ENCODE measurements around the gene PRKCA. TPM values are rescaled to one million over a fixed set of nuclear protein-coding genes. Genes with fewer than 3 reads are reported as not detected.

The PRKCA gene
- total and polyA plus RNA-seq, 9 of the 15 experiments (the other 6 are each of a cell fraction or from before 2014, with no cell fraction given), result 3.2 to 33.0 (median 17.8) TPM

DNA sequence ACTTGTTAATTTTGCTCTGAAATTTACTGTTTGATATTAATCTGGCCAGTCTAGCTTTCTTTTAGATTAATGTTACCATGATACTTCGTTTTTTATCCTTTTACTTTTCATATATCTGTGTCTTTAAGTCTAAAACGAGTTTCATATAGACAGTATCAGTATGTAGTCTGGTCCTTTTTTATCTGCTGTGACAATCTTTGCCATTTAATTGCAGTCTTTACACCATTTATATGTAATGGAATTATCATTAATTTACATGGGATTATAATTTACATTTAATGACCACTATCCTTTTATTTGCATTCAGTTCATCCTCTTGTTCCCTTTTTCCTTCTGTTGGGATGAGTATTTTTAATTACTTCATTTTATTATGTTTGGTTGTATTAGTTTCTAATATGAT lies 243.5 kb downstream of the PRKCA start:
- Histone ChIP-seq H4K20me1 (replicated peaks; ENCODE audit: control insufficient read depth, insufficient read depth, low read length) (peaks cover 21% of the 10 kb centered on the region; the same call in 1 of the 2 replicates), H3K9ac (ENCODE audit: insufficient read depth in 1 of 2, low read depth in 2 of 2, low read length in 2 of 2) (no peak overlapping the region), H3K79me2 (ENCODE audit: control insufficient read depth, insufficient read depth, low read length) (0 out of 3 replicates have a peak, but pooled peaks cover 3% of the 10 kb centered on the region), H3K27ac (ENCODE audit: extremely low read depth, low read depth, low read length) (no peak overlapping the region), H3K9me1 (ENCODE audit: control insufficient read depth, insufficient read depth, low read length) (no peaks in the 10 kb centered on the region), H3K36me3 (ENCODE audit: control insufficient read depth, insufficient read depth, low read length) (no peaks in the 10 kb centered on the region), H2AFZ (ENCODE audit: low read depth, low read length) (no peak overlapping the region), H3K4me3 (no peak overlapping the region), H3K9me3 (replicated peaks; ENCODE audit: control insufficient read depth, insufficient read depth, low read depth, low read length) (no peaks in the 10 kb centered on the region), H3K4me2 (ENCODE audit: insufficient read depth, low read length) (no peak overlapping the region), H3K27me3 (ENCODE audit: control insufficient read depth in 2 of 2, insufficient read depth in 2 of 2, low read length in 2 of 2) (no peaks in the 10 kb centered on the region), H3K4me1 (replicated peaks in 1 of 2; ENCODE audit: control insufficient read depth in 2 of 2, insufficient read depth in 2 of 2, low read length in 2 of 2) (peaks cover 0 to 12% of the 10 kb centered on the region in 2 experiments; a peak in 3 of 5 replicates)
- ChIA-PET POLR2A (interaction anchor here (1.1 kb wide), 1 partner anchor 99 kb away, joined by 3 read pairs; no protein-coding TSS in a partner anchor), CTCF (ENCODE audit: low intra/inter-chr PET ratio) (no interaction called here)
- intact Hi-C loops (cut with micrococcal nuclease), result no loop called here
- DNase-seq (ENCODE audit: extremely low read depth in 1 of 4, low spot score in 3 of 4) (no peak), ATAC-seq (no peak), FAIRE-seq (no peak)
- in situ Hi-C loops (cut with MboI), result no loop called here
- BruUV-seq (replicated peaks), result no TSS peak
- 11% methylated on average over 2 of the region's 2 CpGs for WGBS (ENCODE audit: insufficient coverage, low coverage, missing lambda C conversion rate)
- TF ChIP-seq, protein P1, sequence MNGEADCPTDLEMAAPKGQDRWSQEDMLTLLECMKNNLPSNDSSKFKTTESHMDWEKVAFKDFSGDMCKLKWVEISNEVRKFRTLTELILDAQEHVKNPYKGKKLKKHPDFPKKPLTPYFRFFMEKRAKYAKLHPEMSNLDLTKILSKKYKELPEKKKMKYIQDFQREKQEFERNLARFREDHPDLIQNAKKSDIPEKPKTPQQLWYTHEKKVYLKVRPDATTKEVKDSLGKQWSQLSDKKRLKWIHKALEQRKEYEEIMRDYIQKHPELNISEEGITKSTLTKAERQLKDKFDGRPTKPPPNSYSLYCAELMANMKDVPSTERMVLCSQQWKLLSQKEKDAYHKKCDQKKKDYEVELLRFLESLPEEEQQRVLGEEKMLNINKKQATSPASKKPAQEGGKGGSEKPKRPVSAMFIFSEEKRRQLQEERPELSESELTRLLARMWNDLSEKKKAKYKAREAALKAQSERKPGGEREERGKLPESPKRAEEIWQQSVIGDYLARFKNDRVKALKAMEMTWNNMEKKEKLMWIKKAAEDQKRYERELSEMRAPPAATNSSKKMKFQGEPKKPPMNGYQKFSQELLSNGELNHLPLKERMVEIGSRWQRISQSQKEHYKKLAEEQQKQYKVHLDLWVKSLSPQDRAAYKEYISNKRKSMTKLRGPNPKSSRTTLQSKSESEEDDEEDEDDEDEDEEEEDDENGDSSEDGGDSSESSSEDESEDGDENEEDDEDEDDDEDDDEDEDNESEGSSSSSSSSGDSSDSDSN (IDR thresholded peaks at IDR 0.05; ENCODE audit: borderline replicate concordance in 1 of 2, low read depth in 2 of 2, low read length in 2 of 2), result no peak
- peak; percentile 88 for TF ChIP-seq ZNF507 (tag; conservative IDR thresholded peaks at IDR 0.05)

Measured in K562 (cell line).